HG03280 (cell line): ENCODE results near the gene DYSF.

Experiments used
- ATAC-seq: cut with Tn5 transposase; IDR thresholded peaks from one replicate; pipeline ENCODE4 v1.9.1; 2021; ENCODE audit warnings: mild to moderate bottlenecking, moderate library complexity; ENCODE audit not compliant: unreplicated experiment

The DYSF gene

GRCh38 chr2:71685073-71685848, 231.9 kb downstream of the DYSF start:
- ATAC-seq, result no peak

DNA sequence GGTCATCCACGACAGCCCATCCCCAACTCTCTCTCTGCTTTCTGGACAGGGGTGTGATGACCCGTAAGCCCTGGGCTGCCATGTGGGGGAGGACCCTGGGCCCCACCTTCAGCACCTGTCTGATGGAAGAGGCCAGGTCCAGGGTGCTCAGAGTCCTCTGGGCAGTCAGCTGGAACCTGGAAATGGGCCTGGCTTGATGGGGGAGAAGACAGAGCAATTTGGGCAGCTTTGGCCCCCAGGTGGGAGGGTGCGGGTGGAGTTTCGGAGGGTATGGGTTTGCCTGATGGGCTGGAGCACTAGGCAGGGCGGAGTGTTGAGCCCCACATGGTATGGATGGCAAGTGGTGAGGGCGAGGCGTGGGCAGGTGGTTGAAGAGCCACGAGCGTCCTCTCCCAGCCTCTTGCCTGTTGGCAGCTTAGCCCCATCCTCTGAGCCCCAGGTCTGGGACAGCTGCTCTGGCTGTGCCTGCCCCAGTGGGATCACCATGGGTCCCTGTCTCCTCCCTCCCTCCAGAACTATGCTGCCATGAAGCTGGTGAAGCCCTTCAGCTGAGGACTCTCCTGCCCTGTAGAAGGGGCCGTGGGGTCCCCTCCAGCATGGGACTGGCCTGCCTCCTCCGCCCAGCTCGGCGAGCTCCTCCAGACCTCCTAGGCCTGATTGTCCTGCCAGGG, 232.7 kb downstream of the DYSF start:
- no peak for ATAC-seq

- ATAC-seq, result no peak
Observed at GRCh38 chr2:71686781-71687180, 233.4 kb downstream of the DYSF start.

- ATAC-seq, result no peak
Observed at GRCh38 chr2:71687412-71687811, 234.1 kb downstream of the DYSF start.

DNA sequence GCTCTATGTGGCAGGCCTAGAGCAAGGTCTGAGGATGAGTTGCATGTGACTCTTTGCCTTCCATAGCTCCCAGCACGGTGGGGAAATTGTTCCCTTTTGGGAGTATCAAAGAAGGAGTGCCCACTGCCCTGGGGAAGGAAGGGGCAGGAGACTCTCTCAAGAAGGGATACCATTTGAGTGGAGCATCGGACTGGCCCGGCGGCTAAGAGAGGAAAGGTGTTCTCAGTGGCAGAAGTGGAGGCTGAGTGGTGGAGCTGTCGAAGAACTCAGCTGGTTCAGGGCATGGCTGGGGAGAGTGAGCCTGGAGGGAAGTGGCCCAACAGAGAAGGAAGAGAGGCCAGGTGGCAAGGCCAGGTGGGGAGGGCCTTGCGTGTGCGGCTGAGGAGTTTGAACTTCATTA, 235.2 kb downstream of the DYSF start:
- ATAC-seq, result no peak

DNA sequence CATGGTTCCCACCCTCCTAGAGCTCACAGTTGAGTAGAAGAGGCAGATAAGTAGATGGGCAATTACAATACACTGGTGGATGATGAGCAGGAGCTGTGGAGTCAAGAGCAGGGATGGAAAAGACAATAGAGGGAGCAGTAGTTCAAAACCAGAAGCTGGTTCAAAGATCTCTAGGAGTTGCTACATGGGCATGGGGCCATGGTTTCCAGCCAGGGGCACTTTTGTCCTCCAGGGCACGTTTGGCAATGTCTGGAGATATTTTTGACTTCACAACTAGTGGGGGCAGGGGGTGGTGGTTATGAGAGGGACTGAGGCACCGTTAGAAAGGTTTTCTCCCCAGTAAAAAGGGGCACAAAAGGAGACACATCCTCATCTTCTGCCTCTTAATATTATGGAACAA, 236.0 kb downstream of the DYSF start:
- no peak for ATAC-seq

- ATAC-seq, result no peak
Observed at GRCh38 chr2:71689968-71690834, 236.8 kb downstream of the DYSF start.

DNA sequence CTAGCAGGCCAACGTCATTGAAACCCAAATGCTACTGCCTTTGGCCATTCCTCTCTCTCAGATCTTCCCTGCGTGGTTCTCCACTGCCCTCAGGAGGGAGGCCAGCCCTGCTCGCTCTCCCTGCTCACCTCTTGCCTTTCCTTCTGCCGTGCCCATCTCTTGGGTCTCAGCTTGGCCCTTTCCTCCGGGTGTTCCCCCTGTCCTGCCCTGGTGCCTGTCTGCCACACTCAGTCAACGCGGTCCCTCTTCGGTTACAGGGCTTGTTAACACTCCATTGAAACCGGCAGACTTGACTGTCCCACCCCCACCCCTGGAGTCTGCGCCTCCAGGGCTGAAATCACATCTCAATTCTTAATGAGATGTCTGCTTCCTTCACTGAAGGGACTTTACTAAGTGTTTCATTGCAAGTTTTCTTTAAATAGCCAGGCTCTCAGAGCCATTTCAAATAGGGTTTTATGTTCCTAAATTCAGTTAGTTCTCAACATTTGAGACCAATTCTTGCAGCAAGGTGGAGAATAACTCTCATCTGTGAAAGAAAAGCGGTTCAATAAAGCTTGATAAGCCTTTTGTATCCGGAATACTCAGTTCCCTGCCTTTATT, 237.6 kb downstream of the DYSF start:
- ATAC-seq, result no peak

GRCh38 chr2:71691747-71692441, 238.5 kb downstream of the DYSF start:
- ATAC-seq, result no peak

DNA sequence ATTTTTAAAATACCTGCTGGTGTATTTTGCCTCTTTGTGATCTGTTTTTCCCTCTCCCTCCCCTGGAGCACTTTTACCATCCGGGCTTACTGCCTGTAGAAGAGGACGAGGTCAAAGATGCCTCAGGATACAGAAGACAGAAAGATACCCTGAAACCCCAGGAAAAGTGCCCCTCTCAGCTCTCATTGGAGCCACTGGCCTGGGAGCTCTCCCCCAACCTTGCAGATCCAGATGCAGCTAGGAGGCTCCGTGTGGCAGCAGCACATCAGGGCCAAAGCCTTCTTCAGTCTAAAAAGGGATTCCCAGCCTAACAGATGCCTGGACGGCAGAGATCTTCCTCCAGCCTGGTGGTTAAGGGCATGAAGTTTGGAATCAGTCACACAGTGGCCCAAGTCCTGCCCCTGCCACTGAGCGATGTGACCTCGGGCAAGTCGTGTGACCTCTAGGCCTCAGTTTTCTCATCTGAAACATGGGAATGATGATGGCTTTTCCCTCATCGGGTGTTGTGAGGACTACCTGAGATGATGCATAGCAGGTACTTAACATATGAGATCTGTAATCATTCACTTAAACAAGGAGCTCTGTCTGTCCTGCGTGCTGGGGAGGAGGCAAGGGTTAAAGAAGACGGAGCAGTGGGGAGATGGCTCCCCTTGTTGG, 239.4 kb downstream of the DYSF start:
- ATAC-seq, result no peak

- ATAC-seq, result no peak
Observed at GRCh38 chr2:71693286-71694270, 240.2 kb downstream of the DYSF start.

DNA sequence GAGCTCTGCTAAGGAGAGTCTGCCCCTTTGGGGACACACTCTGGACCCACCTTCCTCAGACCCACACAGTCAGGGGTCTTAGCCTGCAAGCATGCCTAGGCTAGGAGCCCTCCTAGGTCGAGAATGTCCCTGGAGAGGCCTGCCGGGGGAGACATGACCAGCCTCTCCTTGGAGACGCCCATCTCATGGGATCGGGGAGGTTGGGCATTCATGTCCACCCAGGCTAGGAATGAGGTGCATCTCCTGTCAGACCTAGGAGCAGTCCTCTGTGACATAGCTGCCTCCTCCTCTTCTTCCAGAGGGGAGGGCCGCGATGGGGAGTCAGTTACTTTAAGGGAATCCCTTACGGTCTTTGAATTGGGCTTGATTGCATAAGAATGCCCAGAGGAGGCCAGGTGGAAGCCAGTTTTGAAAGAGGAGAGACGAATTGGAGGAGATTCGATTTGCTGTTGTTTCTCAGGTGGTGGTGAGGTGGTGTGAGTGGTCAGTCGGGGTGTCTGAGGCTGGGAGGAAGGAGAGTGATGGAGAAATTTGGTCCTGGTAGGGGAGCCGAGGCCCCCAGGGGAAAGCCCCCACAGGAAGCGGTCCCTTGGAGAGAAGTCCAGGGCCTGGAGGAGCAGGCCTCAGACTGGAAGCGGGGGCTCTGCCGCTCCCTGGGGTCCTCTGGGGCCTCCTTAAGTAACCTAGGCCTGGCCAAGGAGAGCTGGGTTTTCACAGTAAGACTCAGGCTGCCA, 241.3 kb downstream of the DYSF start:
- ATAC-seq, result no peak

DNA sequence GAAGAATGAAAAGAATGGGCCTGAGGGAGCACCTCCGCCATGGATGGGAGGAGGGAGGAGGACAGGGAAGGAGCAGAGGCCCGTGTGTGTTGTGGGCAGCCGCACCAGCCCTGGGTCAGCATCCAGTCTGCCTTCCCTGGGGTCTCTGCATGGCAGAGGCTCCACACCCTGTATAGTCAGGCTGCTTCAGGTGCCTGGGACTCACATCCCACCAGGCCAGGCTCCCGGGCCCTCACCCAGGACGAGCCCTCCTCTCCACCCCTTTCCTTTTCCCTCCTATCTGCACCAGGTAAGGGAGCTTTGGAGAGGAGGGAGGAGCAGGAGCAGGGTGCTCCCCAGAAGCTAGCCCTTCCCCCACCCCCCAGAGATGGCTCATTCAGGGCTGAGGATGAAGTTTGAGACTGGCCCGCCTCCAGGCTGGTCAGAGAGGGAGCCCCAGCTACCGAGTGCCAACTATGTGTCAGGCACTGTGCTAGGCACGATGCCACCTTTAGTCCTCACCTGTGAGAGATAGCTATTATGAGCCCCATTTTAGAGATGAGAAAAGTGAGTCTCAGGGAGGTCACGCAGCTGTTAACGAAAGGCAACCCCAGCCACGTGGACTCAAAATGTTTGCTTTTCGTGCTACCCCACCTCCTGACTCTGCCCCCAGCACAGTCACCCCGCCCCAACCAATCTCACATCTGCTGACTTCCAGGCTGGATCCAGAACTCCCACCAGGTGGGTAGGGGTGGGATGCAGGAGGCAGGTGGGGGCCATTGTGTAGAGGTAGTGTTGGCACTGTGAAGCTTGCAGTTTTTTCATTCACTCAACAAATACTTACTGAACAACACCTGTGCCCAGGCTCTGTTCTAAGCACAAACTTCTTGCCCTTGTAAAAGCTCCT, 242.1 kb downstream of the DYSF start:
- no peak for ATAC-seq

GRCh38 chr2:71696381-71696780, 243.0 kb downstream of the DYSF start:
- no peak for ATAC-seq

- ATAC-seq, result no peak
Observed at GRCh38 chr2:71697106-71698004, 244.0 kb downstream of the DYSF start.

- ATAC-seq, result no peak
Observed at GRCh38 chr2:71699428-71699827, 246.1 kb downstream of the DYSF start.
